Astrocyte (in vitro differentiated cells and primary cell): ENCODE data around the gene TCEANC2.

ENCODE experiments used
- CTCF ChIP-seq: IDR thresholded peaks from 2 replicates; pipeline ENCODE4 v1.5.1; 2011; ENCODE audit warnings: low read depth, mild to moderate bottlenecking, inconsistent platforms, low read length, moderate library complexity; ENCODE audit not compliant: insufficient read depth
- EZH2 ChIP-seq: IDR thresholded peaks from 2 replicates; pipeline ENCODE4 v1.6.1; 2012; ENCODE audit warnings: mild to moderate bottlenecking, low read length, inconsistent platforms; ENCODE audit not compliant: insufficient read depth

GRCh38 chr1:54125386-54126070 is 72.1 kb downstream of the TCEANC2 start:
- no peak for TF ChIP-seq CTCF
- TF ChIP-seq EZH2: no peak
